HK-2 (cell line): ENCODE results near the gene DZIP1L.

Source experiments
- DNase-seq: peaks from one replicate; pipeline ENCODE4 v3.0.0-alpha.2; 2018; ENCODE audit not compliant: unreplicated experiment

The DZIP1L gene

GRCh38 chr3:138033202-138033691 is 82.2 kb downstream of the DZIP1L start:
- DNase-seq, result no peak

- DNase-seq, result no peak
Observed at GRCh38 chr3:138032567-138032966, 82.8 kb downstream of the DZIP1L start.

- no peak for DNase-seq
Observed at GRCh38 chr3:138031536-138031935, 83.9 kb downstream of the DZIP1L start.

- DNase-seq, result no peak
Observed at GRCh38 chr3:138030734-138031280, 84.6 kb downstream of the DZIP1L start.

GRCh38 chr3:138027821-138028220 is 87.6 kb downstream of the DZIP1L start:
- no peak for DNase-seq

GRCh38 chr3:138025553-138025952 is 89.9 kb downstream of the DZIP1L start:
- DNase-seq, result no peak

GRCh38 chr3:138023754-138024153 is 91.7 kb downstream of the DZIP1L start:
- no peak for DNase-seq

- no peak for DNase-seq
Observed at GRCh38 chr3:138019281-138020069, 95.9 kb downstream of the DZIP1L start.

GRCh38 chr3:138016065-138016464 is 99.3 kb downstream of the DZIP1L start:
- no peak for DNase-seq

- no peak for DNase-seq
Observed at GRCh38 chr3:138012526-138012925, 102.9 kb downstream of the DZIP1L start.
